CD4-positive, CD25-positive, alpha-beta regulatory T cell (primary cell): ENCODE measurements around the gene EVC. TPM values are rescaled to one million over a fixed set of nuclear protein-coding genes. Genes with fewer than 3 reads are reported as not detected.
A peak's percentile ranks its signal among the peaks of the same experiment; 100 is the strongest.

Source experiments
- ATAC-seq, 2 donors: fragments of 150-1000 bp; cut with Tn5 transposase; one replicate each; pipeline ENCODE4 v1.10.0; 2021; ENCODE audit warnings: low read depth in 2 of 2, moderate number of reproducible peaks in 2 of 2, moderate library complexity in 1 of 2
- DNase-seq, 3 donors: peaks; one replicate each; pipeline versions ENCODE4 v3.0.0 to v3.0.0-alpha.2; 2012 to 2022; ENCODE audit warnings: mixed read lengths in 1 of 3
- H3K27ac ChIP-seq: one replicate; pipeline ENCODE4 v1.7.0; 2013; ENCODE audit warnings: mild to moderate bottlenecking, low read length; ENCODE audit not compliant: insufficient read depth, poor library complexity, severe bottlenecking
- H3K27me3 ChIP-seq: one replicate; pipeline ENCODE4 v1.7.0; 2013; ENCODE audit warnings: low read length; ENCODE audit not compliant: control insufficient read depth, insufficient read depth
- H3K36me3 ChIP-seq: one replicate; pipeline ENCODE4 v1.7.0; 2013; ENCODE audit warnings: mild to moderate bottlenecking, low read length, moderate library complexity; ENCODE audit not compliant: control insufficient read depth, insufficient read depth
- H3K4me1 ChIP-seq: 2 replicates; pipeline ENCODE4 v1.7.0; 2013; ENCODE audit warnings: mild to moderate bottlenecking, low read length; ENCODE audit not compliant: insufficient read depth, control insufficient read depth, poor library complexity, severe bottlenecking
- H3K4me3 ChIP-seq: one replicate; pipeline ENCODE4 v1.7.0; 2013; ENCODE audit warnings: low read depth, mild to moderate bottlenecking, low read length, moderate library complexity
- H3K9me3 ChIP-seq, 2 experiments: 1 replicate in 1 of 2; 2 replicates in 1 of 2; pipeline ENCODE4 v1.7.0; 2013; ENCODE audit warnings: low read length in 2 of 2, mild to moderate bottlenecking in 1 of 2, moderate library complexity in 1 of 2; ENCODE audit not compliant: control insufficient read depth in 2 of 2
- H3K27ac Mint-ChIP-seq, 3 donors: one replicate each; pipeline ENCODE4 v1.8.0; 2020 to 2022; ENCODE audit warnings: mild to moderate bottlenecking in 3 of 3, mixed read lengths in 3 of 3, moderate library complexity in 2 of 3
- H3K27me3 Mint-ChIP-seq: one replicate; pipeline ENCODE4 v1.8.0; 2022; ENCODE audit warnings: mild to moderate bottlenecking, mixed read lengths
- H3K36me3 Mint-ChIP-seq: one replicate; pipeline ENCODE4 v1.8.0; 2020; ENCODE audit warnings: mixed read lengths
- H3K4me1 Mint-ChIP-seq, 4 donors: one replicate each; pipeline ENCODE4 v1.8.0; 2020 to 2022; ENCODE audit warnings: mixed read lengths in 4 of 4, mild to moderate bottlenecking in 1 of 4
- H3K4me3 Mint-ChIP-seq, 4 donors: one replicate each; pipeline ENCODE4 v1.8.0; 2020 to 2022; ENCODE audit warnings: mild to moderate bottlenecking in 4 of 4, mixed read lengths in 4 of 4, moderate library complexity in 3 of 4
- H3K9me3 Mint-ChIP-seq, 7 donors: one replicate each; pipeline ENCODE4 v1.8.0; 2020 to 2022; ENCODE audit warnings: mixed read lengths in 7 of 7, mild to moderate bottlenecking in 3 of 7, moderate library complexity in 2 of 7
- polyA plus RNA-seq, 4 donors: library from polyadenylated mRNA; unstranded; fragments of 300-500 nt; fragmentation: Illumina TruSeq; gene quantifications; one replicate each; pipeline ENCODE4 v1.2.3, GENCODE V29; 2021
- total RNA-seq: library from RNA; stranded (reverse); gene quantifications from one replicate; pipeline ENCODE4 v1.2.3, GENCODE V29; 2022

The EVC gene
- total and polyA plus RNA-seq, 5 donors from 2014 or later = 0.02 to 4.6 TPM; not detected in 3

DNA sequence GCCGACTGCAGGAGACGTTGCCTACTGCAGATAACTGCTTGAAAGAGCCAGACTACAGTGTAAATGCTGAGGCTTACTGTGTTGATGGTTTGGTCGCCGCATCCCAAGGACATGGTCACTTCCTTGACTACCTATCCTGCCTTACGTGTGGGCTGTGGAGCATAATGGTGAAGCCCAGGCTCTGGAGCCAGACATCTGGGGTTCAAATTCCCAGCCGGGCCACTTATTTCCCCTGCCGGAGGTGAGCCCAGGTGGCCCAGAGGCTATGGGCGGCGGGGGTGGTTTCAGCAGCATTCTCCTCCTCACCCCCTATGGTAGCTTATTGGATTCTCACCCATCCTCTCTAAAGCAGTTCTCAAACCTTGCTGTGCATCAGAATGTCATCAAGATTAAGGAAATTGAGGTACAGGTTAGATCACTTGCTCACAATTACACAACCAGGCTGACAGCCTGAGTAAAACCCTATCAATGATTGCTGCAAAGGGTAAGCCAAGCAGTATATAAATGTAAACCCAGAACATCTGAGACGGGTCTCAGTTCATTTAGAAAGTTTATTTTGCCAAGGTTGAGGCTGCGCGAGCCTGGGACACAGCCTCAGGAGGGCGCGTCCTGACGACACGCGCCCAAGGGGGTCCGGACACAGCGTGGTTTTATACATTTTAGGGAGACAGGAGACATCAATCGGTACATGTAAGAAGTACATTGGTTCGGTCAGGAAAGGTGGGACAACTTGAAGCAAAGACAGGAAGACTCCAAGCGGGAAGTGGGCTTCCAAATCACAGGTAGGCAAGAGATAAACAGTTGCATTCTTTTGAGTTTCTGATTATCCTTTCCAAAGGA, 48.5 kb downstream of the EVC start:
- H3K36me3 ChIP-seq = no peaks in the 10 kb centered on the region
- peaks cover 0 to 1% (median 0%) of the 10 kb centered on the region in 7 donors for H3K9me3 Mint-ChIP-seq
- H3K27me3 Mint-ChIP-seq = no peaks in the 10 kb centered on the region
- no peak overlapping the region for H3K4me3 ChIP-seq
- H3K27me3 ChIP-seq = no peaks in the 10 kb centered on the region
- no peak overlapping the region for H3K4me3 Mint-ChIP-seq
- ATAC-seq = no peak
- H3K4me1 Mint-ChIP-seq = peaks cover 0 to 6% (median 1%) of the 10 kb centered on the region in 4 donors
- H3K27ac ChIP-seq = no peak overlapping the region
- H3K36me3 Mint-ChIP-seq = no peaks in the 10 kb centered on the region
- no peaks in the 10 kb centered on the region for H3K9me3 ChIP-seq
- no peaks in the 10 kb centered on the region for H3K4me1 ChIP-seq
- H3K27ac Mint-ChIP-seq = no peak overlapping the region
- DNase-seq = no peak

DNA sequence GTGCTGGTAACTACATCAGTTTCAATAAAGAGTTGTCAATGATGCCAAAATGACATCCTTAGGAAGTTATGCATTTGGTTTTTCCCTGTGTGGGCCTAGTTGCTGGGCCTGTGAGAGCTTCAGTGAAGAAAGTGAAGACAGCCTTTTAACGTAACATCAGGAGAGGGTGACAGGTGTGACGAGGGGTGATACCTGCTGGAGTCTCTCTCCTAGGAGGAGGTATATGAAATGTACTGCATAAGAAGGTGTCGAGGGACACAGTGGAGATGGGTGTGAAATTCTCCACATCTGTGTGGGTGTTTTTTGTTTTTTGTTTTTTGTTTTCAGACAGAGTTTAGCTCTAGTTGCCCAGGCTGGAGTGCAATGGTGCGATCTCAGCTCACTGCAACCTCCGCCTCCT, 49.2 kb downstream of the EVC start:
- Histone ChIP-seq H3K9me3 (no peaks in the 10 kb centered on the region), H3K4me1 (no peaks in the 10 kb centered on the region), H3K27me3 (no peaks in the 10 kb centered on the region), H3K36me3 (no peaks in the 10 kb centered on the region), H3K4me3 (no peak overlapping the region), H3K27ac (no peak overlapping the region)
- ATAC-seq = no peak
- Mint-ChIP-seq H3K27me3 (no peaks in the 10 kb centered on the region), H3K27ac (no peak overlapping the region), H3K4me1 (peaks cover 0 to 6% (median 1%) of the 10 kb centered on the region in 4 donors), H3K9me3 (no peaks in the 10 kb centered on the region), H3K4me3 (no peak overlapping the region), H3K36me3 (no peaks in the 10 kb centered on the region)
- no peak for DNase-seq

DNA sequence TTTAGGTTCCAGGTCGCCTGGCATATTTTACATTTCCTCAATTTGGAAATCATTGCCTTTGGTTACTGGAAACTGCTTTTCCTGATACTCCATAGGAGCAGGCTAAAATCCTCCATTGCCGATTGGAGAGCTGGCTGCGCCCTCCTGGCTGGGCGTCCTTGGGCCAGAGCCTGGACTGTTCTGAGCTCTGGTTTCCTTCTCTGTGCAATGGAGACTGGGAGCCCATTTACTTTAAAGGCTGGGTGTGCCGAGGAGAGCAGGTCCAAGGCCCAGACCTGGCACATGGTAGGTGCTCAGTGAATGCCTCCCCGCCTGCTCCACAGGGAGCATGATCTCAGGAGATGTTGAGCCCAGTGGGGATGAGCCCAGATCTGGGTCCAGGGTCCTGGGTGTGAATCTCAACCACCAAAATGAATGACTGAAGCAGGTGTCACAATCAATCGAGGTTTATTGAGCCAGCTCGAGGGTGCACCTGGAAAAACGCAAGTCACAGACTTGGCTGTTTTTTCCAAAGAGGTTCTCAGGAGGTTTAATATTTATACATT, 50.0 kb downstream of the EVC start:
- no peak overlapping the region for H3K27ac Mint-ChIP-seq
- no peaks in the 10 kb centered on the region for H3K9me3 ChIP-seq
- H3K4me1 ChIP-seq = no peaks in the 10 kb centered on the region
- H3K36me3 Mint-ChIP-seq = no peaks in the 10 kb centered on the region
- H3K4me3 ChIP-seq = no peak overlapping the region
- no peak overlapping the region for H3K27ac ChIP-seq
- ATAC-seq (no peak), DNase-seq (no peak)
- no peak overlapping the region for H3K4me3 Mint-ChIP-seq
- H3K4me1 Mint-ChIP-seq = peaks cover 0 to 6% (median 1%) of the 10 kb centered on the region in 4 donors
- H3K27me3 Mint-ChIP-seq = no peaks in the 10 kb centered on the region
- H3K36me3 ChIP-seq = no peaks in the 10 kb centered on the region
- no peaks in the 10 kb centered on the region for H3K9me3 Mint-ChIP-seq
- H3K27me3 ChIP-seq = no peaks in the 10 kb centered on the region

DNA sequence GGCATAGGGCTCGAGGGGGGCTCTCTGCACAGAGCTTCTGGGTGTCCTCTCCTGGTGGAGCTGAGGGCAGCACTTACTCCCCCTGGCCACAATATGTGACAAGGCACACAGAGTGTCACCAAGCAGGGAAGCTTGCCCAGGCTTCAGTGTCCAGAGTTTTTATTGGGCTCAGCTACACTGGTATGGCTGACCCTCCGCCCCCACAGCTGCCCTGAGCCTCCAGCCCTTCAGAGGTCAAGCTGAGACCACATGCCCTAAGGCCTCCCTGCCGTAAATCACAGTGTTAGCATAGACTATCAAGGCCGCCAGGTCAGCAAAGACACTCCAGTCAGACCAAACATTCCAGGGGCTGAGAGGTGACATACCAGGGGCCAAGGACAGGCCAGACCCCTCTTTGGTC, 59.0 kb downstream of the EVC start:
- no peak overlapping the region for H3K4me3 Mint-ChIP-seq
- Histone ChIP-seq H3K36me3 (no peaks in the 10 kb centered on the region), H3K27me3 (no peaks in the 10 kb centered on the region), H3K4me3 (no peak overlapping the region), H3K27ac (no peak overlapping the region), H3K4me1 (no peaks in the 10 kb centered on the region), H3K9me3 (no peaks in the 10 kb centered on the region)
- no peaks in the 10 kb centered on the region for H3K4me1 Mint-ChIP-seq
- peaks cover 0 to 5% (median 2%) of the 10 kb centered on the region in 7 donors for H3K9me3 Mint-ChIP-seq
- no peaks in the 10 kb centered on the region for H3K36me3 Mint-ChIP-seq
- ATAC-seq (no peak), DNase-seq (no peak)
- H3K27me3 Mint-ChIP-seq = peaks cover 11% of the 10 kb centered on the region
- H3K27ac Mint-ChIP-seq = no peak overlapping the region

DNA sequence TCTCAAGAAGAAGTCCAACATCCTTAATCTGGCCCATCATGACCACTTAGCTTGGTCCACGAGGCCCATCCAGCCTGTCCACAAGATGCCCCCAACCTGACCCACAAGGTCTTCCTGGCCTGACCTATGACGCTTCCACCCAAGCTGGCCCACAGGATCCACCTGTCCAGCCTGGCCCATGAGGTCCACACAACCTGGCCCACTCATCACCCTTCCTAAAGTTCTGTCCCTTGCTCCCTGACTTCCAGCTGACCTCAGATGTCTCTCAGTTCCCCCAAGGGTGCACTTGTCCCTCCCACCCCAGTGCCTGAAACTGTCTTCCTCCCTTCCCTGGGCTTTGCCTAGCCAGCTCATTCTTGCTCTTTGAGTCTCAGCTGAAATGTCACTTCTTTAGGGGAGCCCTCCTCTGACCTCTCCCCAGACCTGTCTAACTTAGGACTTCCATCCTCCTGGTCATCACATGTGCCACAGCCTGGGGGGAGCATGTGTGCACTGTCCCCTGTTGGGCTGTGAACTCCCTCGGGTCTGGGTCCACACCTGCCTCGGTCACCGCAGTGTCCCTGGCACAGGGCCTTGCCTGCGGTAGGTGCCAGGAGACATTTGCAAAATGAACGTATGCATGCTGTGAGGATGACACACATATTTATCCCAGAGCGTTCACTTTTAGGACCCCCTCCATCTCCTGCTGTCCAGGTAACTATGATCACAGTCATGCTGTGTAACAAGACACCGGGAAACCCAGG, 61.7 kb downstream of the EVC start:
- Mint-ChIP-seq H3K36me3 (no peaks in the 10 kb centered on the region), H3K9me3 (peaks cover 2 to 13% (median 4%) of the 10 kb centered on the region in 7 donors), H3K4me1 (no peaks in the 10 kb centered on the region), H3K27ac (no peak overlapping the region), H3K4me3 (peak overlapping the region in 1 of 4 donors; percentile 61), H3K27me3 (peaks cover 11% of the 10 kb centered on the region)
- no peak overlapping the region for H3K27ac ChIP-seq
- H3K27me3 ChIP-seq = no peaks in the 10 kb centered on the region
- DNase-seq = no peak
- H3K4me3 ChIP-seq = no peak overlapping the region
- no peak for ATAC-seq
- H3K36me3 ChIP-seq = no peaks in the 10 kb centered on the region
- H3K4me1 ChIP-seq = no peaks in the 10 kb centered on the region
- peaks cover 9 to 16% of the 10 kb centered on the region in 2 experiments for H3K9me3 ChIP-seq

DNA sequence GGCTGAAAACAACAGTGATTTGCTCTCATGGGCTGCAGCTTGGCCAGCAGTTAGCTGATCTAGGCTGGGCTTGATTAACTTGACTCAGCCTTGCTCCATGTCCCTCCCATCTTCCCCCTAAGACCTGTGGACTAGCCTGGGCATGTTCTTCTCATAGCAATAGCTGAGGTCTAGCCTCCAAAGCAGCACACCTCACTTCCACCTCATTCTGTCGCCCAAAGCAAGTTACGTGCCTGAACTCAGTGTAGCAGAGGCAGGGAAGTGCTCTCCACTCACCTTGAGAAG, 62.2 kb downstream of the EVC start:
- H3K4me3 Mint-ChIP-seq = no peak overlapping the region
- ATAC-seq = no peak

DNA sequence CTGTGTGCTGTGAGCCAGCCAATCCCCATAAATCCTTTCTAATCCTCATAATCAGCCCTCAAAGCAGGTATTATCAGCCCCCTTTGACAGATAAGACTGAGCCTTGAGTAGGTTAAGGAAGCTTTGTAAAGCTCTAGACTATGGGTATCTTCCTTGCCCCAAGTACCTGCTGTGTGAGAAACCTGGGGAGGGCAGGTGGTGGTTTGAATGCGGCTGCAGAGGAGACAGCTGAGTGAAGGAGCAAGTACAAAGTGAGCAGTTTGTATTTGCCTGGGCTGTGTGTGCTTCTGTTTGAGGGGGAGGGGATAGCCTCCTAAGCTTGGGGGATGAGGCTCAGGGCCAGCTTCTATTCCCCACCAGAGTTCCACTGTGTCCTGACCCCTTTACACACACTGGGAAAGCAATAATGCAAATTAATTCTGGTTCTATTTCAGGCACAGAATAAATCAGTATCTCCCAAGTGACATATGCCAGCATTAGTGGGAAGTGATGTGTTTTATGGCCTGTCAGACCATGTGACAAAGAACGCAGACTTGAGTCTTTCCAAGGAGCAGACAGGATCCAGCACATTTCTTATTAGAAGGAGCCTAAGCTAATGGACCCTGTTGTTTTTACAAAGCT, 63.5 kb downstream of the EVC start:
- DNase-seq (no peak), ATAC-seq (no peak)
- Histone ChIP-seq H3K4me3 (no peak overlapping the region), H3K27ac (no peak overlapping the region), H3K27me3 (no peaks in the 10 kb centered on the region), H3K36me3 (no peaks in the 10 kb centered on the region), H3K4me1 (no peaks in the 10 kb centered on the region), H3K9me3 (peaks cover 9 to 16% of the 10 kb centered on the region in 2 experiments)
- H3K4me1 Mint-ChIP-seq = no peaks in the 10 kb centered on the region
- peaks cover 2 to 10% (median 4%) of the 10 kb centered on the region in 7 donors for H3K9me3 Mint-ChIP-seq
- no peaks in the 10 kb centered on the region for H3K36me3 Mint-ChIP-seq
- H3K27ac Mint-ChIP-seq = no peak overlapping the region
- no peak overlapping the region for H3K4me3 Mint-ChIP-seq
- peaks cover 11% of the 10 kb centered on the region for H3K27me3 Mint-ChIP-seq

More for the DNA sequence above, 62.2 kb downstream of the EVC start:
- peaks cover 9 to 16% of the 10 kb centered on the region in 2 experiments for H3K9me3 ChIP-seq
- no peak overlapping the region for H3K4me3 ChIP-seq
- peaks cover 11% of the 10 kb centered on the region for H3K27me3 Mint-ChIP-seq
- no peak overlapping the region for H3K27ac Mint-ChIP-seq
- DNase-seq = no peak
- H3K36me3 Mint-ChIP-seq = no peaks in the 10 kb centered on the region
- no peak overlapping the region for H3K27ac ChIP-seq
- H3K4me1 ChIP-seq = no peaks in the 10 kb centered on the region
- H3K9me3 Mint-ChIP-seq = peaks cover 2 to 13% (median 4%) of the 10 kb centered on the region in 7 donors
- no peaks in the 10 kb centered on the region for H3K4me1 Mint-ChIP-seq
- no peaks in the 10 kb centered on the region for H3K36me3 ChIP-seq
- no peaks in the 10 kb centered on the region for H3K27me3 ChIP-seq
